Psoas muscle (tissue), 8 donors: ENCODE results near the gene APOBEC2. TPM values are rescaled to one million over a fixed set of nuclear protein-coding genes. Genes with fewer than 3 reads are reported as not detected.
A peak's percentile ranks its signal among the peaks of the same experiment; 100 is the strongest.

Experiments used
- ATAC-seq, 4 donors: fragments of 200-7000 bp; cut with Tn5 transposase; one replicate each; pipeline ENCODE4 v1.9.1; 2020; ENCODE audit warnings: moderate library complexity in 3 of 4, mild to moderate bottlenecking in 2 of 4
- DNase-seq, 2 donors: peaks; one replicate each; pipeline ENCODE4 v3.0.0-alpha.2; 2020
- H3K27ac ChIP-seq: fragments of 200-600 bp; one replicate; pipeline ENCODE4 v1.8.0; 2022
- H3K27me3 ChIP-seq, 3 donors: fragments of 200-600 bp in 1 of 3; one replicate each; pipeline versions ENCODE4 v1.6.1 to v1.8.0; 2013 to 2022; ENCODE audit warnings: low read length in 2 of 3, mild to moderate bottlenecking in 2 of 3, moderate library complexity in 1 of 3; ENCODE audit not compliant: insufficient read depth in 3 of 3
- H3K36me3 ChIP-seq, 2 donors: fragments of 200-600 bp in 1 of 2; one replicate each; pipeline versions ENCODE4 v1.6.1 to v1.8.0; 2013 to 2022; ENCODE audit warnings: low read depth in 1 of 2, mild to moderate bottlenecking in 1 of 2, moderate library complexity in 1 of 2; ENCODE audit not compliant: insufficient read depth in 1 of 2
- H3K4me1 ChIP-seq: fragments of 200-600 bp; one replicate; pipeline ENCODE4 v1.8.0; 2022
- H3K4me3 ChIP-seq: fragments of 200-600 bp; one replicate; pipeline ENCODE4 v1.8.0; 2022; ENCODE audit warnings: mild to moderate bottlenecking
- H3K9me3 ChIP-seq: fragments of 200-600 bp; one replicate; pipeline ENCODE4 v1.8.0; 2022
- WGBS, 3 donors: extraction: QIAGEN DNeasy Blood & Tissue Kit; methylation state at CpG; one replicate each; pipeline versions ENCODE4 v1.1.6 to v1.1.7; 2013; 5-methylcytosine and 5-hydroxymethylcytosine counted together
- intact Hi-C, 2 donors: fragments of 100-400 bp; cut with DNase I; formaldehyde crosslinking; loops; one replicate each; pipeline versions ENCODE4 v1.11.0 to v1.14.2; 2022
- polyA plus RNA-seq, 3 donors: library from polyadenylated mRNA; stranded (reverse); fragments of 200-250 nt; gene quantifications; one replicate each; pipeline ENCODE4 v1.2.3, GENCODE V29; 2013
- total RNA-seq, 4 donors: library from RNA; stranded (reverse); fragmentation: NEBNext Ultra II Directional in 2 of 4; extraction: Animal tissue kit (Norgen Biotek cat#: 25700) in 2 of 4; gene quantifications; one replicate each; pipeline versions ENCODE4 v1.2.1 to v1.2.4, GENCODE V29; 2021 to 2023
- TF ChIP-seq, protein P1 (sequence below): fragments of 200-600 bp; IDR thresholded peaks from one replicate; pipeline ENCODE4 v1.8.0; 2022; ENCODE audit warnings: antibody characterized with exemption
- donor health status: healthy with polysubstance abuse.
- donor health status: DM: no; HTN: no; CAD: no; lungs with moderate emphysema.
- donor health status: Bipolar disorder and iron deficiency.
- donor health status: healthy.
- donor health status: DM: yes; HTN: yes; CAD: no.
- donor health status: DM: no; HTN: no; CAD: no.
- donor health status: DM: no; HTN: no; CAD: no.
- donor health status: DM: yes; HTN: yes; CAD: no.

APOBEC2 gene
- total and polyA plus RNA-seq, 7 donors: 16.4 to 511 (median 141) TPM

DNA sequence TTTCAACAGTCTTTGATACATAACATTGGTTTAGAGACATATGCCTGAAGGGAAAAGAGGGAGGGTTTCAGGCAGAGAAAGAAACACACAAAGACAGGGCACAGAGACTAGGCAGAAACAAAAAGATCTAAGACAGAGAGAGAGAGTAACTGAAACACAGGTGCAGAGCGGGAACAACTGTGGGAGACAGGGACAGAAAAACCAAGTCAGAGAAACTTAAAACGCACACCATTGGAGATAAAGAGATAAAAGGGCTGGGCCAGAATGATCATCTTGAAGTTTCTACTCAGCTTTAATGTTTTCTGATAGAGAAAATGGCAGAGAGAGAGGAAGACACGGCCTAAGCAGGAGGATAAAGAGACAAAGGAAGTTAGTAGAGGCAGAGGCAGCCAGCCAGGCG, 25.8 kb upstream of the APOBEC2 start:
- peaks cover 5% of the 10 kb centered on the region for H3K4me1 ChIP-seq
- ATAC-seq (no peak), DNase-seq (no peak)
- H3K27me3 ChIP-seq: no peaks in the 10 kb centered on the region
- peak overlapping the region; percentile 85 for H3K27ac ChIP-seq
- 52 to 62% (median 55%) methylated on average over 4 of the region's 4 CpGs for WGBS, 3 donors
- no peaks in the 10 kb centered on the region for H3K9me3 ChIP-seq
- TF ChIP-seq, protein P1, sequence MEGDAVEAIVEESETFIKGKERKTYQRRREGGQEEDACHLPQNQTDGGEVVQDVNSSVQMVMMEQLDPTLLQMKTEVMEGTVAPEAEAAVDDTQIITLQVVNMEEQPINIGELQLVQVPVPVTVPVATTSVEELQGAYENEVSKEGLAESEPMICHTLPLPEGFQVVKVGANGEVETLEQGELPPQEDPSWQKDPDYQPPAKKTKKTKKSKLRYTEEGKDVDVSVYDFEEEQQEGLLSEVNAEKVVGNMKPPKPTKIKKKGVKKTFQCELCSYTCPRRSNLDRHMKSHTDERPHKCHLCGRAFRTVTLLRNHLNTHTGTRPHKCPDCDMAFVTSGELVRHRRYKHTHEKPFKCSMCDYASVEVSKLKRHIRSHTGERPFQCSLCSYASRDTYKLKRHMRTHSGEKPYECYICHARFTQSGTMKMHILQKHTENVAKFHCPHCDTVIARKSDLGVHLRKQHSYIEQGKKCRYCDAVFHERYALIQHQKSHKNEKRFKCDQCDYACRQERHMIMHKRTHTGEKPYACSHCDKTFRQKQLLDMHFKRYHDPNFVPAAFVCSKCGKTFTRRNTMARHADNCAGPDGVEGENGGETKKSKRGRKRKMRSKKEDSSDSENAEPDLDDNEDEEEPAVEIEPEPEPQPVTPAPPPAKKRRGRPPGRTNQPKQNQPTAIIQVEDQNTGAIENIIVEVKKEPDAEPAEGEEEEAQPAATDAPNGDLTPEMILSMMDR: no peak
- peak overlapping the region; percentile 68 for H3K4me3 ChIP-seq
- H3K36me3 ChIP-seq: peaks cover 4% of the 10 kb centered on the region in 2 donors
- intact Hi-C loops: loop anchor here (2.0 to 10.0 kb wide), 6 partner anchors 40 to 1045 kb away; no protein-coding TSS in a partner anchor

DNA sequence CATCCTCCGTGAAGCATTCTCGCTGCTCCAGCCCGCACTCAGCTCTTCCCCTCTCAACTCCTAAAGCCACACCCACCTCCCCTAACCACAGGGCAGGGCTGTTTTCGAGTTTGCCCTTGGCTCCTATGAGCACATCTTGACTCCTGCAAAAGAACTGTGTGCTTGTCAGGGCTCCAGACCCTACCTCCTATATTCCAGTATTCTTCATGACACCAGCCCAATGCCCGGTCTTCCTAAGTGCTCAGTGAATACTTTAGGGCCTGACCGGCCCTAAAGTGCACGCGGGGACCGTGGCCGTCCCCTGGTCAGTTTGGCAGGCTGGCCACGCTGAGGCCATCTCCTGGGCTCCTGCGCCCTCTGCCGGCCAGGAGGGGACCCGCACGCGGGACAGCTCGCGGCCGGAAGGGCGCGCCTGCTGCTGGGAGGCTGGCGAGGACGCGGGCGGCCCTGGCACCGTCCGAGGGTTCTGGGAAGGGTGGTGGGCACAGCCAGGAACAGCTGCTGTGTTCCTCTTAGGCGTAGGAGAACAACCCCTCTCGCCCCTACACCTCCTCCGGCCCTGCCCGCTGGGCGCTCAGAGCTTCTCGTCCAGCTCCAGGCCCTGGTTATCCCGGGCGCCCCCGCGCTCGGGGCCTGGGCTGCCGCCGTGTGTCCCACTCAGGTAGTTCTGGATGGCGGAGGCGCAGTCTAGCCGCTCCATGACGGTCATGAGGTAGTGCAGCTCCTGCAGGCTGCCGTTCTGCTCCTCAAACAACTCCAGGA, 25.0 kb upstream of the APOBEC2 start:
- Histone ChIP-seq H3K4me1 (peaks cover 4% of the 10 kb centered on the region), H3K27ac (peak overlapping the region; percentile 85), H3K4me3 (peak overlapping the region; percentile 68), H3K27me3 (no peaks in the 10 kb centered on the region), H3K9me3 (no peaks in the 10 kb centered on the region), H3K36me3 (peaks cover 4% of the 10 kb centered on the region in 2 donors)
- intact Hi-C loops: loop anchor here (1.0 to 10.0 kb wide), 9 partner anchors 25 to 1046 kb away; no protein-coding TSS in a partner anchor
- TF ChIP-seq, protein P1: peak; percentile 100
- 2% methylated on average over 43 to 45 of the region's 45 CpGs for WGBS, 3 donors
- DNase-seq (peak; percentile 89 to 94), ATAC-seq (peak; percentile 96 to 98 (median 96))

DNA sequence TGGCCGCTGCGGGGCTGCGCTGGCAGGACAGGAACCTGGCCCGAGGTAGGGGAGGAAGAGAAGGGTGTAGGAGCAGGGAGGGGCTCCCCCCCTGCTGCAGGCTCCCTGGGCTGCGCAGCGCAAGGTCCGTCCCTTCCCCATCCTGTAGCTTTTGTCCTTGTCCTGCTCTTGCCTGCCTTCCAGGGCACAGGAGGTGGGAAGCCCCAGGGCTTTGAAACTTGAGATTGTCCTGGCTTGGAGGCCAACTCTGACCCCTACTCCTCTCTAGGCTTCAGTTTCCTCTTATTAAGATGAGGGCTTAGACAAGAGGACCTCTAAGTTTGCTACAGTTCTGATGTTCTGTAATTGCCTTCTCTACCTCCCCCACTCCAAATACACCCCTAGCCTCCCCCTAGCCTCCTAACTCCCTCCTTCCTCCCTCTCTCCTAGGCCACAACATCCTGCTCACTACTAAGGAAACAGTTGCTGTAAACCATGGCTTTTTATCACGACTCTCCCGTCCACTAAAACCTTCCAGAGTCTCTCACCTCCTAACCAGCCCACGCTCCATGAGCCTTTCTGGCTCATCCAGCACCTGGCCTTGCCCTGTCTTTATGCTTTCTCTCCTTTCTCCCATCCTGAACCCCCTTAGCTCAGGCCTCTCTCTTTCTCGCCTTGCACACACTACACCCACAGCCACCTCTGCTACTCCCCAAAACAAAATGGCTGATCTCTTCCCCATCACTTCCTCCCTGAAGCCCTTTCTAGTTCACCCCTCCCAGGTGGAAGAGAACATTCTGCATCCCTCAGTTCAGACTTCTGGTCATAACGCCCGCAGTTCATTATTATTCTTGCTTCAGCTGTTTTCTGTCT, 24.2 kb upstream of the APOBEC2 start:
- Histone ChIP-seq H3K4me1 (peaks cover 4% of the 10 kb centered on the region), H3K36me3 (peaks cover 4% of the 10 kb centered on the region in 2 donors), H3K27me3 (no peaks in the 10 kb centered on the region), H3K27ac (peak overlapping the region; percentile 85), H3K4me3 (peak overlapping the region; percentile 68), H3K9me3 (no peaks in the 10 kb centered on the region)
- TF ChIP-seq, protein P1: no peak
- intact Hi-C loops: loop anchor here (1.0 to 10.0 kb wide), 8 partner anchors 26 to 1046 kb away; no protein-coding TSS in a partner anchor
- ATAC-seq (peak in 2 of 4 donors; percentile 45 to 50), DNase-seq (no peak)
- 37 to 47% (median 45%) methylated on average over 11 to 13 of the region's 13 CpGs for WGBS, 3 donors

DNA sequence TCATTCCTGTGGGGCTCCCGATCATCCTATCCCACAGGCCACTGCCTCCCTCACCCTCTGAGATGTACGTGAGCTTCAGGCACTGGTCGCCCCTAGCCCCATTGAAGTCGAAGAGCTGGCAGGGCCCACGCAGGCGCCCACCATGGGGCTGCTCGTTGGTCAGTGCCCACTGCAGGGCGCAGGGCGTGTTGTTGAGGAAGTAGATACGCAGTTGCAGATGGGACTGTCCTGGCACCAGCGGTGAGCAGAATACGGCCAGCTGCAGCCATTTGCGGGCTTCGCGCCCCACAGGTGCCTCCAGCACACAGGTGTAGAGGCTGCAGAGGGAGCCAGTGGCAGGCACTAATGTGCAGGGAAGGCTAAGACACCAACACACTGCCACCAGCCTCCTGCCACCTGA, 20.2 kb upstream of the APOBEC2 start:
- H3K27ac ChIP-seq: no peak overlapping the region
- H3K4me3 ChIP-seq: no peak overlapping the region
- no peaks in the 10 kb centered on the region for H3K36me3 ChIP-seq
- 94 to 96% (median 95%) methylated on average over 15 of the region's 15 CpGs for WGBS, 3 donors
- H3K9me3 ChIP-seq: no peaks in the 10 kb centered on the region
- ATAC-seq (no peak), DNase-seq (no peak)
- peaks cover 4% of the 10 kb centered on the region for H3K4me1 ChIP-seq
- TF ChIP-seq, protein P1: no peak
- no peaks in the 10 kb centered on the region for H3K27me3 ChIP-seq
- intact Hi-C loops: loop anchor here in 1 of 2 donors (10.0 kb wide), 1 partner anchor 1688 kb away; no protein-coding TSS in a partner anchor
